ENCODE measurements around the gene PHLPP2. TPM values are rescaled to one million over a fixed set of nuclear protein-coding genes. Genes with fewer than 3 reads are reported as not detected.
"Not testable (repeated sequence)": the region's sequence is repeated elsewhere in the genome, so short reads cannot be mapped to it uniquely, and the experiment has no call there.

Gene PHLPP2
- total RNA-seq, 2 donors from 2014 or later: 4.6 to 6.9 TPM

- DNase-seq (peak; percentile 77), ATAC-seq (peak; percentile 82 to 93)
- intact Hi-C loops (cut with DNase I): no loop called here
Observed at GRCh38 chr16:71723537-71724319, 773 bp downstream of the PHLPP2 start.

DNA sequence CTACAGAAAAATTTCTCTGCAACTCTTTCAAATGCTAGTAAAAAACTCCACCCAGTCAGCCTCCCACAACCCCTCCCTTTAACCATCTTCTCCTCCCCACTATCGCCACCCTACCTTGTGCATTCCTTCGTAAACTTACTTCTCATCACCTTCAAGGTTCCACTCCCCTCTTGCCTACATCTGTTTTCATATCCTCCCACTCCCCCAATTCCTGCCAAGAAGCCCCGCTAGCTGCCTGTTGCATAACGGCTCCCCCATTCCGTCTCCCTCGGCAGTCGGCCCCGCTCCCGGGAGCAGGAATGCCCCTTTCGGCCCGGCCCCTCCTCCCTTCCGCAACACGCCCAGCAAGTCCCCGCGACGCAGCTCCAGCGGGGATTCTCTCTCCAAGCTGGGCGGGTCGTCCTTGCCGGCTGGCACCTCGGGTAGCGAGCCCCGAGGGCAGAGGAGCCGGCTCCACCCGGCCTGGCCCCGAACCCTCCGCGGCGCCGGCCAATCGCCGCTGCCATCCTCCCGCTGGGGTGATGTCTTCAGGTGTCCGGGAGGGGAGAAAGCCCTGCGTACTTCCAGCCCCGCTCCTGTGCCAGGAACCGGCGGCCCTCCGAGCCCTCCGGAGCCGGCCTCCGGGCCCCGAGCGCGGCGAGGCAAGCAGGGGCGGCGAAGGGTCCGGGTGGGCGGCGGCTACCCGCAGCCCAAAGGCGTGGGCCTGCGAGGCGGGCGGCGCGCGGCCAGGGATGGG lies 1.5 kb downstream of the PHLPP2 start:
- DNase-seq (peak; percentile 82), ATAC-seq (peak; percentile 68 to 80)
- intact Hi-C loops (cut with DNase I): no loop called here

- intact Hi-C loops (cut with DNase I): no loop called here
- DNase-seq (no peak), ATAC-seq (no peak)
Observed at GRCh38 chr16:71721066-71721740, 3.3 kb downstream of the PHLPP2 start.

DNA sequence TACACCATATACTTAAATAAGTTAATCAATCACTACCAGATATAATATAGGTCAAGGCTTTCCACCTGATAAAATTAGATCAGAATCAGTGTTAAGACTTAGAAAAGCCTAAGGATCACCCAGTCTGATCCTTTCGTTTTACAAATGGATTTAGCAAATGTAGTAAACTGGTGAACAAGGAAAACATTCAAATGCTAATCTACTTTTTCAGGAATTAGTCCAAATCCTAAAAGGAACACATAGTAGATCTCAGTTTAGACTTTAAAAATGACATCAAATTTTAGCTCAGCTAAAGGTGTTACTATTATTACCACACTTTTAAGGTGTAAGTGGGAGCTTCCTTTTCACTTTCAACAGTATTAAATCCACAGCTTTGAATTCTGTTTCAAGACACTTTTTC lies 12.0 kb downstream of the PHLPP2 start:
- ATAC-seq (no peak), DNase-seq (no peak)
- intact Hi-C loops (cut with DNase I): no loop called here

- DNase-seq (no peak), ATAC-seq (no peak)
- intact Hi-C loops (cut with DNase I): no loop called here
Observed at GRCh38 chr16:71711789-71712188, 12.7 kb downstream of the PHLPP2 start.

GRCh38 chr16:71709229-71709781 lies 15.2 kb downstream of the PHLPP2 start:
- DNase-seq: no peak
- ATAC-seq: peak in 1 of 2 donors; percentile 52
- intact Hi-C loops (cut with DNase I): no loop called here

DNA sequence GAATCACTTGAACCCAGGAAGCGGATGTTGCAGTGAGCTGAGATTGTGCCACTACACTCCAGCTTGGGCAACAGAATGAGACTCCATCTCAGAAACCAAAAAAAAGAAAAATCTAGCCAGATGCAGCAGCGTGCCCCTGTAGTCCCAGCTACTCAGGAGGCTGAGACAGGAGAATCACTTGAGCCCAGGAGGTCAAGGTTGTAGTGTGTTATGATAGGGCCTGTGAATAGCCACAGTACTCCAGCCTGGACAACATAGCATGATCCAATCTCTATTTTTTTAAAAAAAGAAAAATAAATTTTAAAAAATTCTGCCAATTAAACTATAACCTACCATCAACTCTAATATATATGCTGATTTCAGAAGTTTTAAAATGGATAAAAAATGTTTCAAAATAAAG lies 15.8 kb downstream of the PHLPP2 start:
- DNase-seq (no peak), ATAC-seq (no peak)
- intact Hi-C loops (cut with DNase I): no loop called here

DNA sequence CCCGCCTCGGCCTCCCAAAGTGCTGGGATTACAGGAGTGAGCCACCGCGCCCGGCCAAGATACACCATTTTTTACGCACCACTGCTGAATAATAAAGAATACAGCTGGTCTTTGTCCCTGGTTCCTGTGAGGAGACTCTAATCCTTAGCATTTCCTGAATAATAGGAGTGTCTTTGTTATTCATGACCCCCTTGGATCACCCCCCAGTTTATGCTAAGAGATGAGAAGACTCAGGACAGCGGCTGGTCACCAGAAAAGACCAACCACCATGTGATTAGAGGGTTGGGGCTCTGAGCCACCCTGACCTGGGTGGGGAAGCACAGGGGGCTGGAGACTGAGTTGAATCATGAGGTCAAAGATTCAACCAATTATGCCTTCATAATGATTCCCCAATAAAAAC lies 17.3 kb downstream of the PHLPP2 start:
- ATAC-seq: no peak
- intact Hi-C loops (cut with DNase I): no loop called here
- no peak for DNase-seq

DNA sequence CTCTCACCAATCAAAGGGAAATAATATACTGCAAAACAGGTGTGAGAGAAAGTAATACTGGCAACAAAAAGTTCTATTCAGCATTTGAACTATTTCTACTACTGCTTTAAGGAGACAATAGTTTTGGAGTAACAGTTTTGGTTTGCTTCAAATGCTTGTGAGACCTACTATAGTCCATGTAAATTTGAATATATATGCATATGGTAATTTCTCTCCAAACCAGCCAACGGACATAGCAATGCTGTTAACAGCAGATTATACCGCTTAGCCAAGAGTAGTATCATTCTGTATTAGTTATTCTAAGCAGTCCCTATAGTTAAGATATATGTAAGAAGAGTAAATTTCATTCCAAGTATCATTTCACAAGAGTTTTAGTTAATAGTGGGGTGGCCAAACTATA lies 18.5 kb downstream of the PHLPP2 start:
- DNase-seq (no peak), ATAC-seq (no peak)
- intact Hi-C loops (cut with DNase I): no loop called here

GRCh38 chr16:71703333-71703732 lies 21.2 kb downstream of the PHLPP2 start:
- no peak for ATAC-seq
- intact Hi-C loops (cut with DNase I): no loop called here
- no peak for DNase-seq

DNA sequence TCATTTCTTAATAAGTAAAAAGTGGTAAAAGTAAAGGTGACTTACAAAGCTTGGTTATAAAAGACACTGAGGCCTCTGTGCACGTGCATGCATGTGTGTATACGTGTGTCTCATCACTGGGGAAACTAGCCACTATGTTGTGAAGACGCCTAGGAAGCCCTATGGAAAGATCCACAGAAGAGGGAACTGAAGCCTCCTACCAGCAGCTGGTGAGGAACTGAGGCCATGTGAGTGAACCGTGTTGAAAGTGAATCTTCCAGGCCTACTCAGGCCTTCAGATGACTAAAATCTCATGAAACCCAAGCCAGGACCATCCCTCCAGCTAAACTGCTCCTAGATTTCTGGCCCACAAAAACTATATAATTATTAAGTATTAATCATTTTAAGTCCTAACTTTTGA lies 23.7 kb downstream of the PHLPP2 start:
- intact Hi-C loops (cut with DNase I): no loop called here
- ATAC-seq (no peak), DNase-seq (no peak)

DNA sequence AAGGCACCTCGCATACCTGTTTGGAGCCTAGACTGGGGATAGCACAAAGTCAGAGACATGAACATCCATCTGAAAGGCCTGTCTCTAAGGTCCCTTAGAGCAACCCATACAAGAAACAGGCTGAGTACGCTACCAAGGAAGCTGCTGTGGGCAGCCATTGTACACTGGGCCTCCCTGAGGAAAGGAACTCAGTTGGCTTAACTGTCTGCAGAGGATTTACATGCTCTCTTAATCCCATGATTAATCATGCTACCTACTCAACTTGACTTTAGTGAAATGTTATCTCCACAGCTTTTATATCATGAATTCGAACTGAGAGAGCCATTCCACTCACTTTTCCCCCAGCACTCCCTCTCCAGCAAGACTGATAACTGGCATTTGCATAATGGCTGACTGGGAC lies 26.0 kb downstream of the PHLPP2 start:
- ATAC-seq (no peak), DNase-seq (no peak)

DNA sequence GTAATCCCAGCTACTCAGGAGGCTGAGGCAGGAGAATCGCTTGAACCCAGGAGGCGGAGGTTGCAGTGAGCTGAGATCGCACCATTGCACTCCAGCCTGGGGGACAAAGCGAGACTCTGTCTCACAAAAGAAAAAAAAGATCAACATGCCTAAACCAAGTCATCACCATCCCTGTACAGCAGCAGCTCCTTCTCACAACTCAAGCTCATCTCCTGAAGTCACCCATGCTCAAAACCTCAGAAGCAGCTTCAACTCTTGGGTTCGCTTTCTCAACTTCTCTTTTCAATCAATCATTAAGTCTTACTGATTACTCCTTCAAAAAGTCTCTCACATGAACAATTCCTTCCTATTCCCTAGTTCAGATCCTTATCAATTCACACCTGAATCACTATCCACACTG lies 31.3 kb downstream of the PHLPP2 start:
- DNase-seq: no peak
- intact Hi-C loops (cut with DNase I): no loop called here
- no peak for ATAC-seq

More for the DNA sequence above, 26.0 kb downstream of the PHLPP2 start:
- intact Hi-C loops (cut with DNase I): no loop called here

DNA sequence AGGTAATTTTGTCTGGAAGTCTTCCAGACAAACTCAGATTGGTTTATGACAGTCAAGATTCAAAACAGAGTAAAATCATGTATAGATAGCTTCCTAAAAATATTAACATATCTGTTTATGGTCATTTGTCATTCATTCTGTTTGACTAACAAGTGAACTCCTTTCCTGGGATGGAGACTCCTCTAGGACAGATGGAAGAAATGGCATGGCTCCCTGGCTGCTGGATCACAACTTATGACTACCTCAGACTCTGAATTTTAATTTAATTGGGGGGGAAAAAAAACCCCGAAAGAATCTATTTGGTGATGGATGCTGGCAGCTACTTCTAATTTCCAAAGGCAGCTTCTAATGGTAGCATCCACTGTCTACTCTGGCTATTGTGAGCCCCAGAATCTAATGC lies 34.6 kb downstream of the PHLPP2 start:
- ATAC-seq (no peak), DNase-seq (no peak)
- intact Hi-C loops (cut with DNase I): no loop called here

- intact Hi-C loops (cut with DNase I): no loop called here
- no peak for DNase-seq
- no peak for ATAC-seq
Observed at GRCh38 chr16:71687861-71688260, 36.6 kb downstream of the PHLPP2 start.

GRCh38 chr16:71684280-71684679 lies 40.2 kb downstream of the PHLPP2 start:
- DNase-seq; ATAC-seq; intact Hi-C loops (cut with DNase I): not testable (repeated sequence)

DNA sequence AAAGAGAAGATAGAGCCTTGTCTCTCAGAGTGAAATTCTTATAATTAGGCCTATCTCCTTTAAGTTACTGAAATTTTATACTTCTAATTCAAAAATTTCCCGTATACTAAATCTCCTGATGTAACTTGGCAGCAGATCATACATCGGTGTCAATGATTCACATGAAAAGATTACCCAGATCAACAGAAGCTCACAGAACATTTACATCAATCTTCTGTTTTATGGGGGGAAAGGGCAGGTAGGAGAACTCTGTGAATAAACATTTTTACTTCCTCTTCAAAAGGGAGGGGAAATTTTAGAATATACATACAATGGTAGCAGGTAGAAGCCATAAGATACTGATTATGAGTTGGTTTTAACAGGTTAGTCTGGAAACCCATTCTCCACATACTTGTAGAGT lies 43.1 kb downstream of the PHLPP2 start:
- intact Hi-C loops (cut with DNase I): no loop called here
- ATAC-seq (no peak), DNase-seq (no peak)

DNA sequence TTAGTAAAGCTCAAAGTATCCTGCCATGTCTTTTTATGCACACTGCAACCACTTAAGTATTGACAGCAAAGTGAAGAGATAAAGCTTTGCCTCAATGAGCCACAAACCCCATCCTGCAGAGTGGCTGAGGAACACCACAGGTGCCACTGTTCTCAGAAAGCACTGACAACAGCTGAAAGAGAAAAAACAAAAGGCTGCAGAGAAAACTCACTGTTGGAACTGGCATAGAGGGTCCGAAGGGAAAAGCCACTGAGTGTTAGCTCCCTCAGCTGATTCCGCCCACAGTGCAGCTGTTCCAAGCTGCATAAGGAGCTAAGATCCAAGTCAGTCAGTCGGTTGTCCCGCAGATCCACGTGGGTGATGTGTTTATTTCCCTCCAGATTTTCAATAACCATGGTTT lies 48.3 kb downstream of the PHLPP2 start:
- ATAC-seq: no peak
- intact Hi-C loops (cut with DNase I): no loop called here

GRCh38 chr16:71675380-71675779 lies 49.1 kb downstream of the PHLPP2 start:
- intact Hi-C loops (cut with DNase I): no loop called here
- ATAC-seq: no peak
- no peak for DNase-seq

More for the DNA sequence above, 48.3 kb downstream of the PHLPP2 start:
- no peak for DNase-seq

- DNase-seq (no peak), ATAC-seq (no peak)
- intact Hi-C loops (cut with DNase I): no loop called here
Observed at GRCh38 chr16:71674229-71674628, 50.3 kb downstream of the PHLPP2 start.

Measured in left cardiac atrium (tissue), 4 donors.